GM12878 (cell line): ENCODE data around the gene FOXO1. TPM values are rescaled to one million over a fixed set of nuclear protein-coding genes. Genes with fewer than 3 reads are reported as not detected.

Source experiments
- ATAC-seq: fragments of 200-7000 bp; cut with Tn5 transposase; 3 replicates; pipeline ENCODE4 v1.9.1; 2020; ENCODE audit warnings: mild to moderate bottlenecking, moderate library complexity
- BruUV-seq: library from RNA; stranded (reverse); fragments of 400-500 nt; replicated peaks from 2 replicates; lab custom pipeline; 2021; lab: Mats Ljungman, UMichigan
- CTCF ChIA-PET: fragments of 300-600 bp; sonication (Branson Sonifier 250); formaldehyde crosslinking; extraction: SDS; loops from one replicate; lab custom pipeline; 2021; ENCODE audit warnings: inconsistent platforms; lab: Yijun Ruan, JAX
- POLR2A ChIA-PET: fragments of 350-600 bp; formaldehyde crosslinking; extraction: SDS; loops from one replicate; lab custom pipeline; 2021; ENCODE audit warnings: inconsistent platforms; lab: Charles Lee
- RAD21 ChIA-PET: fragments of 300-600 bp; sonication (Branson Sonifier 250); formaldehyde crosslinking; loops from one replicate; lab custom pipeline; 2023; ENCODE audit warnings: antibody characterized with exemption; ENCODE audit not compliant: unreplicated experiment; lab: Charles Lee
- SMC1A ChIA-PET: fragments of 300-600 bp; sonication (Branson Sonifier 250); formaldehyde crosslinking; loops from one replicate; lab custom pipeline; 2023; ENCODE audit not compliant: unreplicated experiment, uncharacterized antibody; lab: Charles Lee
- DNase-seq: peaks from one replicate; pipeline ENCODE4 v3.0.0-alpha.2; 2011; ENCODE audit warnings: low read depth, low spot score
- FAIRE-seq: peaks from 3 replicates; lab custom pipeline; 2011; peaks lifted over from hg19 to GRCh38; lab: Jason Lieb, UNC
- H2AFZ ChIP-seq: 2 replicates; pipeline ENCODE4 v1.6.0; 2011; ENCODE audit warnings: low read depth, low read length, control low read depth; ENCODE audit not compliant: control insufficient read depth
- H3K27ac ChIP-seq: 2 replicates; pipeline ENCODE4 v1.5.1; 2011; ENCODE audit warnings: control low read depth; ENCODE audit not compliant: control insufficient read depth, insufficient read depth
- H3K27me3 ChIP-seq, 2 experiments: replicated peaks in 1 of 2; 2 replicates each; pipeline versions ENCODE4 v1.6.0 to v1.6.1; 2011; ENCODE audit warnings: low read length in 1 of 2; ENCODE audit not compliant: control insufficient read depth in 2 of 2, insufficient read depth in 2 of 2
- H3K36me3 ChIP-seq, 2 experiments: 2 replicates each; pipeline ENCODE4 v1.5.1; 2011; ENCODE audit warnings: low read length in 1 of 2; ENCODE audit not compliant: control insufficient read depth in 2 of 2, insufficient read depth in 2 of 2
- H3K4me1 ChIP-seq: 2 replicates; pipeline ENCODE4 v1.6.1; 2011; ENCODE audit warnings: mild to moderate bottlenecking, low read length, moderate library complexity, mixed read lengths; ENCODE audit not compliant: control insufficient read depth, insufficient read depth
- H3K4me2 ChIP-seq: 2 replicates; pipeline ENCODE4 v1.6.0; 2011; ENCODE audit warnings: control low read depth; ENCODE audit not compliant: control insufficient read depth, insufficient read depth
- H3K4me3 ChIP-seq: fragments of 200-600 bp; sonication (generic); 2 replicates; pipeline ENCODE4 v1.5.1; 2016
- H3K79me2 ChIP-seq: 2 replicates; pipeline ENCODE4 v1.6.0; 2011; ENCODE audit warnings: low read length; ENCODE audit not compliant: control insufficient read depth, insufficient read depth
- H3K9ac ChIP-seq: 2 replicates; pipeline ENCODE4 v1.8.0; 2011; ENCODE audit warnings: low read length, control low read depth, mixed read lengths; ENCODE audit not compliant: control insufficient read depth, insufficient read depth
- H3K9me3 ChIP-seq: replicated peaks from 3 replicates; pipeline ENCODE4 v1.5.1; 2011; ENCODE audit warnings: mild to moderate bottlenecking, low read length; ENCODE audit not compliant: control insufficient read depth, insufficient read depth
- H4K20me1 ChIP-seq: 2 replicates; pipeline ENCODE4 v1.6.0; 2011; ENCODE audit not compliant: control insufficient read depth, insufficient read depth
- BCLAF1 ChIP-seq: fragments of 450-650 bp; IDR thresholded peaks from 2 replicates; pipeline ENCODE4 v1.6.1; 2017; ENCODE audit warnings: antibody characterized with exemption, mild to moderate bottlenecking, moderate library complexity
- CBX3 ChIP-seq: fragments of 200-600 bp; sonication (generic); IDR thresholded peaks from 2 replicates; pipeline ENCODE4 v1.6.1; 2016; ENCODE audit warnings: low read depth, borderline replicate concordance
- DPF2 ChIP-seq: fragments of 450-650 bp; IDR thresholded peaks from 2 replicates; pipeline ENCODE4 v1.6.1; 2017; ENCODE audit warnings: mild to moderate bottlenecking
- E2F8 ChIP-seq: fragments of 450-650 bp; IDR thresholded peaks from 2 replicates; pipeline ENCODE4 v1.6.1; 2018; ENCODE audit warnings: mild to moderate bottlenecking, low read depth, moderate library complexity; ENCODE audit not compliant: partially characterized antibody
- HCFC1 ChIP-seq: fragments of 150-350 bp; IDR thresholded peaks from 2 replicates; pipeline ENCODE4 v1.6.1; 2014; ENCODE audit warnings: low read length
- MTA3 ChIP-seq: IDR thresholded peaks from 2 replicates; pipeline ENCODE4 v1.6.1; 2012; ENCODE audit warnings: low read length, inconsistent platforms, borderline replicate concordance
- PML ChIP-seq: IDR thresholded peaks from 2 replicates; pipeline ENCODE4 v1.6.1; 2012; ENCODE audit warnings: low read length, inconsistent platforms
- RBBP5 ChIP-seq: fragments of 200-600 bp; sonication (generic); conservative IDR thresholded peaks from 2 replicates; pipeline ENCODE4 v1.6.1; 2016
- RCOR1 ChIP-seq: conservative IDR thresholded peaks from 2 replicates; pipeline ENCODE4 v1.6.1; 2012; ENCODE audit warnings: low read depth, low read length, improper control_type of control experiment
- SKIL ChIP-seq: fragments of 450-650 bp; IDR thresholded peaks from 2 replicates; pipeline ENCODE4 v1.6.1; 2017; ENCODE audit warnings: mild to moderate bottlenecking, low read depth, inconsistent platforms; ENCODE audit not compliant: poor library complexity, severe bottlenecking
- TBL1XR1 ChIP-seq: IDR thresholded peaks from 2 replicates; pipeline ENCODE4 v1.6.1; 2012; ENCODE audit warnings: low read depth, low read length, improper control_type of control experiment
- TCF3 ChIP-seq: IDR thresholded peaks from 2 replicates; pipeline ENCODE4 v1.6.1; 2012; ENCODE audit warnings: low read depth, mild to moderate bottlenecking, low read length, borderline replicate concordance; ENCODE audit not compliant: insufficient read depth
- WGBS: methylation state at CpG from one replicate; pipeline ENCODE4 v1.1.6; 2016; ENCODE audit warnings: low lambda C conversion rate; ENCODE audit not compliant: insufficient replicate concordance, insufficient coverage; ENCODE audit errors: missing lambda C conversion rate; 5-methylcytosine and 5-hydroxymethylcytosine counted together
- in situ Hi-C: fragments of 300-500 bp; cut with MboI; formaldehyde crosslinking; loops from 9 replicates; pipeline ENCODE4 v1.14.3; 2018; ENCODE audit warnings: mixed read lengths
- intact Hi-C: fragments of 100-400 bp; cut with micrococcal nuclease; formaldehyde crosslinking; loops from one replicate; pipeline ENCODE4 v1.14.2; 2022; ENCODE audit not compliant: unreplicated experiment
- polyA plus RNA-seq, 11 experiments: library from polyadenylated mRNA; depleted of rRNA in 4 of 11; unstranded in 6 of 11; stranded (reverse) in 5 of 11; fragments of >200 nt; fragmentation: Nextera tagmentation in 4 of 11; fragmentation: Illumina TruSeq in 1 of 11; extraction: Ambion mirVana in 4 of 11; extraction: Trizol in 1 of 11; gene quantifications; 1 replicate in 1 of 11; 2 replicates in 10 of 11; pipeline versions ENCODE4 v1.2.1 to v1.2.3, GENCODE V29; 2011 to 2016; ENCODE audit warnings: inconsistent platforms in 2 of 11, missing spikeins in 2 of 11, low read depth in 1 of 11
- total RNA-seq, 4 experiments: library from RNA; depleted of rRNA in 3 of 4; stranded (reverse); fragments of >200 nt in 3 of 4; fragmentation: Illumina TruSeq in 1 of 4; extraction: Trizol in 1 of 4; gene quantifications; 2 replicates each; pipeline versions ENCODE4 v1.2.1 to v1.2.3, GENCODE V29; 2013 to 2021

Gene FOXO1
- total and polyA plus RNA-seq, 10 of the 15 experiments (the other 5 are each of a cell fraction or from before 2014, with no cell fraction given), result 0.58 to 8.3 (median 0.88) TPM

GRCh38 chr13:40618581-40619478, 47.6 kb downstream of the FOXO1 start:
- Histone ChIP-seq H3K4me2 (no peak overlapping the region), H3K4me3 (no peak overlapping the region), H3K36me3 (no peaks in the 10 kb centered on the region), H2AFZ (no peak overlapping the region), H3K9ac (no peak overlapping the region), H3K4me1 (peaks cover 7% of the 10 kb centered on the region), H4K20me1 (peaks cover 3% of the 10 kb centered on the region; the same call in 1 of the 2 replicates), H3K27me3 (no peaks in the 10 kb centered on the region), H3K9me3 (no peaks in the 10 kb centered on the region), H3K27ac (no peak overlapping the region), H3K79me2 (peaks cover 13% of the 10 kb centered on the region)
- POLR2A ChIA-PET, result no interaction called here
- CTCF ChIA-PET, result interaction anchor here (0.7 kb wide), 1 partner anchor 426 kb away, joined by 3 read pairs; no protein-coding TSS in a partner anchor
- FAIRE-seq (no peak), DNase-seq (no peak), ATAC-seq (no peak)
- RAD21 ChIA-PET, result no interaction called here
- SMC1A ChIA-PET, result interaction anchor here (1.4 kb wide), 1 partner anchor 10 kb away, joined by 3 read pairs; no protein-coding TSS in a partner anchor
- intact Hi-C loops, result no loop called here
- WGBS, result 92% methylated on average over 15 of the region's 15 CpGs
- in situ Hi-C loops, result no loop called here
- no TSS peak for BruUV-seq
- TF ChIP-seq RCOR1, result no peak
- no peak for TF ChIP-seq TCF3
- no peak for TF ChIP-seq HCFC1
- TF ChIP-seq MTA3, result no peak
- TF ChIP-seq CBX3, result no peak
- no peak for TF ChIP-seq DPF2
- no peak for TF ChIP-seq BCLAF1
- TF ChIP-seq E2F8, result no peak
- TF ChIP-seq TBL1XR1, result no peak
- TF ChIP-seq RBBP5, result no peak
- TF ChIP-seq PML, result no peak
- no peak for TF ChIP-seq SKIL
